G401.6 (cell line): ENCODE results near the gene TRIO.

Source experiments
- FAIRE-seq: peaks from 2 replicates; lab custom pipeline; 2012; peaks lifted over from hg19 to GRCh38; lab: Jason Lieb, UNC

TRIO gene

DNA sequence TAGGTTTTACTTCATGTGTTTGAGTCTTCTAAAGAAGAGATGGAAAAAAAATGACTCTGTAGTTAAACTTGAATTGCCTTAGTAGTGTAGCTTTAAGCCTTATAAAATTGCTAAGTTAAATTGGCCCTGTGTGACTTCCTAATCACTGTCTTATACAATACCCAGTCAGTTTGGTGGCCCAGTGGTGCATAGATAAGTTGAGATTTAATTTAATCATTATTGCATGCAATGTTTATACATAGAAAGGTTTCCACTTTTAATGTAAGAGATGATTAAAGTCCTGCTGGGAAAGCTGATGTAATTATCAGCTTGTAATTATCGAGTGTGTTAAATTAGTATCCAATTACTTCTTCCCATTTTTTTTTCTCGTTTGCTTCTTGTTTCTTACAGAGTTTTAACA is 187.1 kb downstream of the TRIO start:
- no peak for FAIRE-seq

DNA sequence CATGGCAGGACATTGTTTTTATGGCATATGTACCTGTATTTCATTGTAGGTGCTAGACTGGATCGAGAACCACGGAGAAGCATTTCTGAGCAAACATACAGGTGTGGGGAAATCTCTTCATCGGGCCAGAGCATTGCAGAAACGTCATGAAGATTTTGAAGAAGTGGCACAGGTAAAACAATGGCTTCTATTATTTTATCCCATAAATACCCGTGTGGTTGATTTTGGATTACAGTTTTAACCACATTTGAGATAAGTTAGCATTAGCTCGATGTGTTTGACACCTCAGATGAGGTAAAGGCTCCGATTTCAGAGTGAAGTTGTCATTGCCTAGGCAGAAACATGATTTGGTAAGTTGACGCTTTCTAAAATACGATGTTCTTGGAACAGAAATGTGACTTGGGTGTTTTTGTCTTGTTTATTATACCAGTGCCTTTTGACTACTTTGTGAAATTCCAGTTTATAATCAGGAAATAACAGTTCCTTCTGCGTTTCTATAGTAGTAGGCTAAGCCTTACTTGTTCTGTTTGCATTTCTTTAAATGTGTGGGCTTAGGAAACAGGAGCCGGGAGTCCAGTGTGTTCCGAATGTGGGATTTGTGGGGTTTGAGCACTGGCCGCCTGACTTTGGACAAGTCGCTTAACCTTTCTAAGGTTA is 187.7 kb downstream of the TRIO start:
- no peak for FAIRE-seq

- FAIRE-seq, result no peak
Observed at GRCh38 chr5:14331386-14331781, 188.2 kb downstream of the TRIO start.

GRCh38 chr5:14332038-14332631 is 189.0 kb downstream of the TRIO start:
- no peak for FAIRE-seq

GRCh38 chr5:14332746-14333145 is 189.6 kb downstream of the TRIO start:
- FAIRE-seq, result no peak

- FAIRE-seq, result no peak
Observed at GRCh38 chr5:14337593-14337992, 194.5 kb downstream of the TRIO start.

DNA sequence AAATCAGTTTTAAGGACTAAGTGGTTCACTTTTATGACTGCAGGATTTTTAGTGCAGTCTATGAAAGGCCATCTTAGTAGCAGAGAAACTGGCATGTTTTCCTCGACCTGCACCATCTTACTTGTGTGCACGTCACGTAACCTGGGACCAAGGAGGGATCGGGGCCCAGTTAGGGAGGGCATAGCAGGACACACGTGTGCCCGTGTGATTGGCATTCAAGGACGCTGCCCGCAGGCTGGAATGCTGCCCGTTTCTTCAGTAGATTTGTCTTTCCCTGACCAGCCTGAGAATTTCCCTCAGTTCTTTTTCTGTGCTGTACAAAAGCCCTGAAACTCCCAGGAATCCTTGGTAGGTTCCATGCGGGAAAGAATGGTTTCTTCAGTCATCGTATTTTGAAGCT is 196.3 kb downstream of the TRIO start:
- no peak for FAIRE-seq

DNA sequence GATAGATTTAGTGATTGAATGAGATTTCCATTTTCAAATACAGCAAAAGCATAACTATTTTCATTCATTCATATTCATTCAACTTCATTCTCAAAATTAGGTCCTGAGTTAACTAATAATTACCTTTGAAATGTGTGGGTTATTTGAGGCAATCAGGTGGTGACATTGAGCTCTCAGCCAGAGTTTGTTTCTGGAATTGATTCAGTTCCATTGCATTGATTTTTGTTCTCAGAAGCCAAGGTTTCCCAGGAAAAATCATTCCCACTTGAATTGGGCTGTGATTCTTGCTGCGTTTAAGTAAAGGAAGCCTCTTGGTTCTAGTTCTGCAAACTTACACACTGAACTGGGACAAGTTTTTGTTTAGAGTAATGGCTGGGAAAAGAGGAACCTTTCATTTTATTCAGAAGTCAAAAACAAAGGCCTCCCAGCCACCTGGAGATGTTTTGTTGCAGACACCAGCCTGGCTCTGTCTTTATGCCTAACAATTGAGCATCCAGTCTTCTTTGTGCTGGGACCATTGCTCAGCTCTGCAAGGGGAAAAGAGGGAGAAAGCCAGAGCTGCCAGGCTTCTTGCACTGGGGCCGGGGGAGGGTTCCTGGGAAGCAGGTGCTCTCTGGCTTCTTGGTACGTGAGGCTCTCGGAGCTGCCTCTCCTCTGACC is 198.6 kb downstream of the TRIO start:
- FAIRE-seq, result no peak

GRCh38 chr5:14342306-14342705 is 199.2 kb downstream of the TRIO start:
- no peak for FAIRE-seq

DNA sequence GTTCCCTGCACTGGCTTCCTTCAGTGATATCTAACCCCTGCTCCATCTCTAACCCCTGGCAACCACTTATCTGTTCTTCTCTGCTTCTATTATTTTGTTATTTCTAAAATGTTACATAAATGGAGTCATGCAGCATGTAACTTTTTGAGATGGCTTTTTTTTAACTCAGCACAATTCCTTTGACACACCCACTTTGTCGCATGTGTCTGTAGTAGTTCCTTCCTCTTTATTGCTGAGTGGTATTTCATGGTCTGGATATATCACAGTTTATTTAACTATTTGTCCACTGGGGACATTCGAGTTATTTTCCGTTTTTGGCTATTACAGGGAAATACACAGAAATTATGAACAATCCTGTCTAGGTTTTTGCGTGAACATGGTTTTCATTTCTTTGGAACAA is 200.2 kb downstream of the TRIO start:
- no peak for FAIRE-seq

DNA sequence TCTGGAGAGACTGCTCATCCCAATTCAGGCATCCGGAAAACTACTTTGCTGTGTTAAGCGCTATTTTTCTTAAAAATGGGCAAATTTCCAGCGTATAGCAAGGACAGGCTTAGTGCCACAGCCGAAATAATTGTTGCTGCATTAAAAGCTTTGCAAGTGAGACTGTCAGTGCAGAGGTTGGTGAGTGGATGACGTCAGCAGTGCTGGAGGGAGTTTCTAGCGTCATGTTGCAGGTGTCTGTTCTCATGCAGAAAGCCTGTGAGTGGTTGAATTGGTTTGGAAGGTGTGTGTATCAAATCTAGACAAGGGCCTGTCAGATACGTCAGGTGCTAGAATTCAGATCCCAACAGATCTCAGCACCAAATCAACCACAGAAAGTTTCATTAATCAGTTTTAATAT is 204.4 kb downstream of the TRIO start:
- no peak for FAIRE-seq

- no peak for FAIRE-seq
Observed at GRCh38 chr5:14348142-14348541, 205.0 kb downstream of the TRIO start.

- no peak for FAIRE-seq
Observed at GRCh38 chr5:14349029-14349428, 205.9 kb downstream of the TRIO start.

- FAIRE-seq, result no peak
Observed at GRCh38 chr5:14351086-14351661, 208.0 kb downstream of the TRIO start.

DNA sequence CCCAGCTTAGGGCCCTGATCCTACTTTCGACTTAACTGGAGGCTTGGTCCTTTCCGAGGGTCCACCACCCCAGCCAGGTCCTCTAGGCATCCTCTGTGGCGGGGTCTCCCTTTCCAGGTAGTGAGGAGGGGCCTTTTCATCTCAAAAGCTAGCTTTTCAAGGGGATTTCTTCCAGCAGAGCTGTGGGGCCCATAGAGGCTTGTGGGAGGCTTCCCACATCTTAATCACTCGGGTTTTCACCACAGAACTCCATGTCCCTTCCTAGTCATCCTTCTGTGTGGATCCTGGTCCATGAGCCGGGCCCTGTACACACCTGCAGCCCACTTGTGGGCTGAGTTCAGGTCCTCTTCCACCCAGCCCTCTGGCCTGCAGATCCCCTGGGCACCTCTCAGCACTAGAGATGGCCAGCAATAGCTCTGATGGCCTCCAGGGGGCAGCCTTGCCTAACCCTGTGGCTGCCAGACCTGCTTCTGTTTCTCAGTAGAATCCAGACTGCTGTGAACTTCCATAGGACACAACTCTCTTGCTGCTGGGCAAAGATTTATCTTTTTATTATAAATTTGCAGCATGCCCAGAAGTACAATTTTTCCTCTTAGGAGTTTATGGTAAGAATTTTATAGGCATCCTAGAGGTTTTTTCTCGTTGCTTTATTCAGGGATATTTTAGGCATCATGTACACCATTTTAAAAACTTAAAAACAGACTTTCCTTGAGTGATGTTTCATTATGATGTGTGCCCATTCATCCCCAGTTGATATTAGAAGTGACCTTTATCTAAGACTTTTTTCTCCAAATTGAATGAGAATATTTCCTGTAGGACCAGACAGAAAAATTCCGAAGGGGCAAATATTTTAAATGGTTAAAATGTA is 208.9 kb downstream of the TRIO start:
- FAIRE-seq, result no peak

- FAIRE-seq, result no peak
Observed at GRCh38 chr5:14353726-14354474, 210.8 kb downstream of the TRIO start.

DNA sequence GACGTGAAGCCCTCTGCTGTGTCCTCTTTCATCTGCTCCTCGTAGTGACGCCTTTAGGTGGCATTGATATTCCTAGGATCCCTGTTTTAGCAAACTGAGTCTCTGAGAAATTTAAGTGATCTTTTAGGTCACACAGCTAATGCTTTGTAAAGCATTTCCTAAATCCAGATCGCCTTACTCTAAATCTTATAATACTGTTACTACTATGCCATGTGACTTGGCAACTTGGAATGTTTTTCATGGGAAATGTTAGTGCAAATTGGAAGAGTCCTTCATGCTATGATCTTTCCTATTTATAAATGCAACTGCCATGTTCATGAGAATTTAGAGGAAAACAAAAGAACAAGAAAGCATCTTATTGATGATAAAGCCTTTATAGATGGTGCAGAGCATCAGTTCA is 212.2 kb downstream of the TRIO start:
- no peak for FAIRE-seq

GRCh38 chr5:14356305-14356704 is 213.2 kb downstream of the TRIO start:
- no peak for FAIRE-seq

DNA sequence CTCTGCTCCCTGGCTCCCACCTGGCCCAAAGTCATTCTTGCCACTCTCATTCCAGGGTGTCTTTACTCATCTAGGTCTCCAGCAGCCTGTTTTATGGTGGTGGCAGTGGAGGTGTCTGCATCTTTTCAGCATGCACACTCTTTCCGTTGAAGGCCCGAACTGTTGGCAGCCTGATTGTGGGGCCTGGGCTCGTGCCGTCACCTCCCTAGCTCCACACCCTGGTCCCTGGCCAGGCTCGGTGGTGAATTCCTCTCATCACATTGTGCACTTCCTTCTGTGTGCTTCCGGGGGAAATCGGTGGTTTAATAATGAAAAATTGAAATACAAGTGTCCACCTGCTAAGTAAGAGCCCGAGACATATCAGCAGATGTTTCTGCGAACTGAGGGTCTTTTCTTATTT is 214.3 kb downstream of the TRIO start:
- FAIRE-seq, result no peak

- no peak for FAIRE-seq
Observed at GRCh38 chr5:14357851-14358250, 214.7 kb downstream of the TRIO start.

- FAIRE-seq, result no peak
Observed at GRCh38 chr5:14358536-14358935, 215.4 kb downstream of the TRIO start.
